Natural killer cell (primary cell): Measurements from ENCODE around the gene NTM. TPM values are rescaled to one million over a fixed set of nuclear protein-coding genes. Genes with fewer than 3 reads are reported as not detected.

Experiments used
- ATAC-seq, 3 donors: fragments of 150-1000 bp in 2 of 3; fragments of 200-7000 bp in 1 of 3; cut with Tn5 transposase; 1 replicate in 1 of 3; 2 replicates in 2 of 3; pipeline ENCODE4 v1.10.0; 2021; ENCODE audit warnings: mild to moderate bottlenecking in 2 of 3, moderate library complexity in 2 of 3
- DNase-seq, 2 donors: peaks; one replicate each; pipeline versions ENCODE4 v3.0.0 to v3.0.0-alpha.2; 2013 to 2021; ENCODE audit warnings: mixed read lengths in 1 of 2
- H3K27ac ChIP-seq: one replicate; pipeline ENCODE4 v1.5.1; 2013; ENCODE audit warnings: mild to moderate bottlenecking, low read length
- H3K27me3 ChIP-seq: one replicate; pipeline ENCODE4 v1.6.1; 2013; ENCODE audit warnings: low read length; ENCODE audit not compliant: control insufficient read depth, insufficient read depth
- H3K36me3 ChIP-seq: one replicate; pipeline ENCODE4 v1.6.1; 2013; ENCODE audit warnings: low read length; ENCODE audit not compliant: control insufficient read depth, insufficient read depth
- H3K4me1 ChIP-seq: one replicate; pipeline ENCODE4 v1.6.1; 2013; ENCODE audit warnings: low read length; ENCODE audit not compliant: control insufficient read depth, insufficient read depth
- H3K4me3 ChIP-seq: one replicate; pipeline ENCODE4 v1.5.1; 2013; ENCODE audit warnings: low read length
- H3K9me3 ChIP-seq: one replicate; pipeline ENCODE4 v1.6.1; 2013; ENCODE audit warnings: low read length; ENCODE audit not compliant: control insufficient read depth, insufficient read depth
- H3K27ac Mint-ChIP-seq, 2 donors: one replicate each; pipeline ENCODE4 v1.8.0; 2022; ENCODE audit warnings: mild to moderate bottlenecking in 2 of 2, mixed read lengths in 2 of 2, moderate library complexity in 1 of 2
- H3K27me3 Mint-ChIP-seq, 2 donors: one replicate each; pipeline ENCODE4 v1.8.0; 2022; ENCODE audit warnings: low read depth in 2 of 2, mixed read lengths in 2 of 2
- H3K36me3 Mint-ChIP-seq: one replicate; pipeline ENCODE4 v1.8.0; 2022; ENCODE audit warnings: mixed read lengths
- H3K4me1 Mint-ChIP-seq, 2 donors: one replicate each; pipeline ENCODE4 v1.8.0; 2022; ENCODE audit warnings: mixed read lengths in 2 of 2
- H3K4me3 Mint-ChIP-seq: one replicate; pipeline ENCODE4 v1.8.0; 2022; ENCODE audit warnings: mild to moderate bottlenecking, moderate library complexity, mixed read lengths
- H3K9me3 Mint-ChIP-seq, 2 donors: one replicate each; pipeline ENCODE4 v1.8.0; 2022; ENCODE audit warnings: mixed read lengths in 2 of 2
- WGBS: methylation state at CpG from one replicate; pipeline ENCODE4 v1.1.7; 2013; ENCODE audit warnings: missing lambda C conversion rate; ENCODE audit not compliant: insufficient coverage; 5-methylcytosine and 5-hydroxymethylcytosine counted together
- intact Hi-C: fragments of 100-400 bp; cut with micrococcal nuclease; formaldehyde crosslinking; loops from one replicate; pipeline ENCODE4 v1.14.2; 2022
- total RNA-seq, 4 donors: library from RNA; stranded (reverse); fragments of 120-200 nt in 1 of 4; gene quantifications; one replicate each; pipeline versions ENCODE4 v1.2.3 to v1.2.4, GENCODE V29; 2013 to 2022
- TF ChIP-seq, protein P1 (sequence below): fragments of 200-600 bp; IDR thresholded peaks from one replicate; pipeline ENCODE4 v1.8.0; 2022; ENCODE audit warnings: antibody characterized with exemption

Gene NTM
- total RNA-seq, 3 donors from 2014 or later (not counting 1 experiment from before 2014, with no cell fraction given) = not detected

DNA sequence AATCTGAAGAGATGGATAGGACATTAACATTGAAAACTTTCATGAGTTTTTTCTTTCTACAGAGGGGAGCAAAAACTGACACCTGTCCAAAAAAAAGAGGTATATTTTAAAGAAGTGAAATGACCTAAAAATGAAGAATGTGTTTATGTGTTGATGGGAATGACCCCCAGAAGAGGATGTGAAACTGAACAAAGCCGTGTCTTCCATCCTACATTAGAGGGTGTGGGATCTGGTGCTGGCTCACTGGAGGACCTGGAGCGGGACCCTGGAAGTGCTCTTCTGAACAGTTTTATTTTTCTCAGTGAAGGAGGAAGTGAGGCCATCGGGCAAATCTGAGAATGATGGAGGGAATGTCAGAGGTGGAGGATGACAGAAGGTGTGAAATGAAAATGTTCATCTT is 470.1 kb downstream of the NTM start:
- H3K27ac ChIP-seq = no peak overlapping the region

DNA sequence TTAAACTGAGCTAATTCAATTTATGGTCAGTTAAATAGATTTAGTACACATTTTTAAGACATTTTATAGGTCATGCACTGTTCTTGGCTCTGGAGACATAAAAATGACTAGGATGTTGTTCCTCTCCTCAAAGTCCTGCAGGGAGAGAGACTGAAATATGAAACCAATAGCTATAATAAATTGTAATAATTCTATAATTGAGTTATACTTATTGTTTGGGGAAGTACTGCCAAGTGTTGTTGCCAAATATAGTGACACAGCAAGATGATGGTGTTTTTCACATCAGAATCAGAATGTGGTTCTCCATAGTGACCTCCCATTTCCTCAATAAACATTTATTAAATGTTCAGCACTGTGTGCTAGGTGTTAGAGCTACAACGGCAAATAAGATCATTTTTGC is 470.6 kb downstream of the NTM start:
- H3K4me3 ChIP-seq = no peak overlapping the region
- Mint-ChIP-seq H3K27ac (no peak overlapping the region), H3K36me3 (no peaks in the 10 kb centered on the region), H3K4me3 (no peak overlapping the region), H3K27me3 (no peaks in the 10 kb centered on the region), H3K4me1 (no peaks in the 10 kb centered on the region), H3K9me3 (peaks cover 3 to 6% of the 10 kb centered on the region in 2 donors)
- intact Hi-C loops = no loop called here
- no peaks in the 10 kb centered on the region for H3K9me3 ChIP-seq
- H3K27ac ChIP-seq = no peak overlapping the region
- TF ChIP-seq, protein P1, sequence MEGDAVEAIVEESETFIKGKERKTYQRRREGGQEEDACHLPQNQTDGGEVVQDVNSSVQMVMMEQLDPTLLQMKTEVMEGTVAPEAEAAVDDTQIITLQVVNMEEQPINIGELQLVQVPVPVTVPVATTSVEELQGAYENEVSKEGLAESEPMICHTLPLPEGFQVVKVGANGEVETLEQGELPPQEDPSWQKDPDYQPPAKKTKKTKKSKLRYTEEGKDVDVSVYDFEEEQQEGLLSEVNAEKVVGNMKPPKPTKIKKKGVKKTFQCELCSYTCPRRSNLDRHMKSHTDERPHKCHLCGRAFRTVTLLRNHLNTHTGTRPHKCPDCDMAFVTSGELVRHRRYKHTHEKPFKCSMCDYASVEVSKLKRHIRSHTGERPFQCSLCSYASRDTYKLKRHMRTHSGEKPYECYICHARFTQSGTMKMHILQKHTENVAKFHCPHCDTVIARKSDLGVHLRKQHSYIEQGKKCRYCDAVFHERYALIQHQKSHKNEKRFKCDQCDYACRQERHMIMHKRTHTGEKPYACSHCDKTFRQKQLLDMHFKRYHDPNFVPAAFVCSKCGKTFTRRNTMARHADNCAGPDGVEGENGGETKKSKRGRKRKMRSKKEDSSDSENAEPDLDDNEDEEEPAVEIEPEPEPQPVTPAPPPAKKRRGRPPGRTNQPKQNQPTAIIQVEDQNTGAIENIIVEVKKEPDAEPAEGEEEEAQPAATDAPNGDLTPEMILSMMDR = no peak
- 11% methylated on average over 1 of the region's 1 CpG for WGBS
- ATAC-seq (no peak), DNase-seq (no peak)
- H3K36me3 ChIP-seq = no peaks in the 10 kb centered on the region
- no peaks in the 10 kb centered on the region for H3K4me1 ChIP-seq
- no peaks in the 10 kb centered on the region for H3K27me3 ChIP-seq

More for the DNA sequence above, 470.1 kb downstream of the NTM start:
- Histone ChIP-seq H3K4me1 (no peaks in the 10 kb centered on the region), H3K4me3 (no peak overlapping the region), H3K27me3 (no peaks in the 10 kb centered on the region), H3K36me3 (no peaks in the 10 kb centered on the region), H3K9me3 (no peaks in the 10 kb centered on the region)
- TF ChIP-seq, protein P1 = no peak
- H3K27me3 Mint-ChIP-seq = no peaks in the 10 kb centered on the region
- no peaks in the 10 kb centered on the region for H3K4me1 Mint-ChIP-seq
- H3K4me3 Mint-ChIP-seq = no peak overlapping the region
- H3K36me3 Mint-ChIP-seq = no peaks in the 10 kb centered on the region
- no peak overlapping the region for H3K27ac Mint-ChIP-seq
- DNase-seq (no peak), ATAC-seq (no peak)
- WGBS = 34% methylated on average over 3 of the region's 3 CpGs
- H3K9me3 Mint-ChIP-seq = peaks cover 3 to 6% of the 10 kb centered on the region in 2 donors
- intact Hi-C loops = no loop called here

DNA sequence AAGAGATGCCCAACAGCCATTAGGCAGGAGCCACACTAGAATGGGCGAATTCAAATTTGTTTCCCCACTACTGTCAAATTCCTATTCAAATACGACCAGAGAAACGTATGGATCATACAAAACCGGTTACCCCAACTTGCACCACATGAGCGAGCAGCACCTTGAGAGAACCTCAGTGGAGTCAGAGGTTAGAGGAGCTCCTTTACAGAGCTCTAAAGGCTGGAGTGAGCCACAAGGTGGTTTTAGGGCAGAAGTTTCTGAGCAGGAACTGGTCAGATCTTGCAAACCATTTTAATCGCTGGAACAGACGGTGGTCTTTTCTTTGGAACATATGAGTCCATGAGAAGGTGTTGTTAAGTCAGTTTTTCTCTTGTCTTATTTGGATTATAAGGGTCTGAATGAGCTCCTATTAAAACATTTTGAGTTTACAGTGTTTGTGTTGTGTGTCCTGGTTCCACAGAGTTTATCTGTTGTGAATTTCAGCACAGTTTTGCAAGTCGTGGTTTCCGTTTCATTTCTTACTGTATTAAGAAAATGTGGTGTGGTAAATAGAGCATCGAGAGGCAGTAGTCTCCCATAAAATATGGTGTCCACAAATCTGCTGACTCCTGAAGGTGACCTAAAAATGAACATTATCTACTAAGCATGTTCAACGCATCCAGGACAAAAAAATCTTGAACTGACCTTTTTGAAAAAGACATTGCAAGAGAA is 471.7 kb downstream of the NTM start:
- TF ChIP-seq, protein P1 = no peak
- H3K9me3 ChIP-seq = no peaks in the 10 kb centered on the region

DNA sequence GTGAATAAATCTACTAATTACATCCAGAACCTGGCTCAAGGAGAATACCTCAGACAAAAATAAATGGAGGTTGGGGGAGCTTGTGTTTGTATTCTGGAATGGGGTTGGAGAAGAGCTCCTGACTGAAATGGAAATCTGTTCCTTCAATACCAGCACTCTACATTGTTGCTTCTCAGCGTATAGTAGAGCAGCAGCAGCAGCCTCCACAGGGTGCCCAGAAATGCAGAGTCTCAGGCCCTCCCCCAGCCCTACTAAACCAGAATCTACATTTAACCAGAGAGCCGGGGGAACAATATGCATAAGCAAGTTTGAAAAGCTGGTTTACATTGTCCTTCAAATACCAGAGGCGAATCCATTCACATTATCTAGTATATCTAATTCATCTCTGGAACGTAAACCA is 474.8 kb downstream of the NTM start:
- peaks cover 0 to 6% of the 10 kb centered on the region in 2 donors for H3K9me3 Mint-ChIP-seq
- no peaks in the 10 kb centered on the region for H3K4me1 Mint-ChIP-seq
- peaks cover 0 to 2% of the 10 kb centered on the region in 2 donors for H3K27me3 Mint-ChIP-seq
- TF ChIP-seq, protein P1 = no peak
- ATAC-seq = no peak
- intact Hi-C loops = no loop called here
- DNase-seq = no peak
- no peaks in the 10 kb centered on the region for H3K9me3 ChIP-seq
- no peaks in the 10 kb centered on the region for H3K36me3 Mint-ChIP-seq
- H3K27ac ChIP-seq = no peak overlapping the region
- no peak overlapping the region for H3K27ac Mint-ChIP-seq
- H3K4me1 ChIP-seq = no peaks in the 10 kb centered on the region
- H3K4me3 Mint-ChIP-seq = no peak overlapping the region
- WGBS = 94% methylated on average over 4 of the region's 4 CpGs
- no peaks in the 10 kb centered on the region for H3K27me3 ChIP-seq
- H3K36me3 ChIP-seq = no peaks in the 10 kb centered on the region
- H3K4me3 ChIP-seq = no peak overlapping the region

More for the DNA sequence above, 471.7 kb downstream of the NTM start:
- Histone ChIP-seq H3K4me1 (no peaks in the 10 kb centered on the region), H3K4me3 (no peak overlapping the region), H3K27ac (no peak overlapping the region), H3K27me3 (no peaks in the 10 kb centered on the region), H3K36me3 (no peaks in the 10 kb centered on the region)
- intact Hi-C loops = no loop called here
- H3K36me3 Mint-ChIP-seq = no peaks in the 10 kb centered on the region
- H3K4me1 Mint-ChIP-seq = no peaks in the 10 kb centered on the region
- 74% methylated on average over 10 of the region's 11 CpGs for WGBS
- DNase-seq (no peak), ATAC-seq (no peak)
- no peak overlapping the region for H3K4me3 Mint-ChIP-seq
- H3K27me3 Mint-ChIP-seq = peaks cover 0 to 2% of the 10 kb centered on the region in 2 donors
- H3K27ac Mint-ChIP-seq = no peak overlapping the region
- H3K9me3 Mint-ChIP-seq = peaks cover 3 to 7% of the 10 kb centered on the region in 2 donors
